HFFc6 (cell line): ENCODE results near the gene PGC. TPM values are rescaled to one million over a fixed set of nuclear protein-coding genes. Genes with fewer than 3 reads are reported as not detected.

ENCODE experiments used
- DNase-seq: peaks from one replicate; pipeline ENCODE4 v3.0.0-alpha.2; 2018
- H3K27ac Mint-ChIP-seq: 2 replicates; pipeline ENCODE4 v1.8.0; 2020; ENCODE audit warnings: mild to moderate bottlenecking, mixed read lengths
- H3K27me3 Mint-ChIP-seq: 2 replicates; pipeline ENCODE4 v1.8.0; 2021; ENCODE audit warnings: mild to moderate bottlenecking, moderate library complexity, mixed read lengths; ENCODE audit not compliant: insufficient read depth
- H3K36me3 Mint-ChIP-seq: 2 replicates; pipeline ENCODE4 v1.8.0; 2021; ENCODE audit warnings: low read depth, mixed read lengths
- H3K4me1 Mint-ChIP-seq: 2 replicates; pipeline ENCODE4 v1.8.0; 2020; ENCODE audit warnings: low read depth, mixed read lengths
- H3K4me3 Mint-ChIP-seq: 2 replicates; pipeline ENCODE4 v1.8.0; 2020; ENCODE audit warnings: mild to moderate bottlenecking, moderate library complexity, mixed read lengths
- H3K9me3 Mint-ChIP-seq: 2 replicates; pipeline ENCODE4 v1.8.0; 2020; ENCODE audit warnings: mild to moderate bottlenecking, mixed read lengths
- CTCF ChIP-seq: fragments of 200-600 bp; sonication (generic); IDR thresholded peaks from 2 replicates; pipeline ENCODE4 v1.5.0; 2021; ENCODE audit warnings: antibody characterized with exemption, mild to moderate bottlenecking
- total RNA-seq, 6 experiments: library from RNA; stranded (reverse); fragmentation: NEBNext Ultra II Directional; extraction: Animal tissue kit (Norgen Biotek cat#: 25700); gene quantifications; 2 replicates in 1 of 6; 3 replicates in 5 of 6; pipeline ENCODE4 v1.2.3, GENCODE V29; 2021

PGC gene
- total RNA-seq, 6 experiments from 2014 or later = not detected

- Mint-ChIP-seq H3K4me3 (no peak overlapping the region), H3K27ac (no peak overlapping the region), H3K4me1 (peaks cover 51% of the 10 kb centered on the region), H3K9me3 (no peaks in the 10 kb centered on the region), H3K36me3 (no peaks in the 10 kb centered on the region), H3K27me3 (peaks cover 3% of the 10 kb centered on the region)
- DNase-seq = no peak
- no peak for TF ChIP-seq CTCF
These were observed 53.6 kb downstream of the PGC start for GRCh38 chr6:41693281-41694240.

- H3K27me3 Mint-ChIP-seq = peaks cover 3% of the 10 kb centered on the region
- no peak for TF ChIP-seq CTCF
- DNase-seq = no peak
- no peak overlapping the region for H3K4me3 Mint-ChIP-seq
- no peaks in the 10 kb centered on the region for H3K36me3 Mint-ChIP-seq
- no peaks in the 10 kb centered on the region for H3K9me3 Mint-ChIP-seq
- no peak overlapping the region for H3K27ac Mint-ChIP-seq
- peaks cover 49% of the 10 kb centered on the region for H3K4me1 Mint-ChIP-seq
These were observed 54.5 kb downstream of the PGC start for GRCh38 chr6:41692730-41693129.

- Mint-ChIP-seq H3K4me1 (peaks cover 43% of the 10 kb centered on the region), H3K27ac (no peak overlapping the region), H3K36me3 (no peaks in the 10 kb centered on the region), H3K27me3 (peaks cover 3% of the 10 kb centered on the region), H3K4me3 (no peak overlapping the region), H3K9me3 (no peaks in the 10 kb centered on the region)
- no peak for TF ChIP-seq CTCF
- no peak for DNase-seq
These were observed 55.0 kb downstream of the PGC start for GRCh38 chr6:41692080-41692675.

GRCh38 chr6:41691426-41692079, 55.6 kb downstream of the PGC start:
- TF ChIP-seq CTCF = no peak
- Mint-ChIP-seq H3K4me1 (peaks cover 38% of the 10 kb centered on the region), H3K4me3 (no peak overlapping the region), H3K9me3 (no peaks in the 10 kb centered on the region), H3K27ac (no peak overlapping the region), H3K36me3 (no peaks in the 10 kb centered on the region), H3K27me3 (peaks cover 3% of the 10 kb centered on the region)
- DNase-seq = no peak

GRCh38 chr6:41690541-41691330, 56.5 kb downstream of the PGC start:
- Mint-ChIP-seq H3K27ac (no peak overlapping the region), H3K4me3 (no peak overlapping the region), H3K9me3 (no peaks in the 10 kb centered on the region), H3K4me1 (peaks cover 38% of the 10 kb centered on the region), H3K27me3 (peaks cover 3% of the 10 kb centered on the region), H3K36me3 (no peaks in the 10 kb centered on the region)
- DNase-seq = no peak
- TF ChIP-seq CTCF = no peak
